Mesothelial cell of epicardium (in vitro differentiated cells): ENCODE data around the gene MTMR3. TPM values are rescaled to one million over a fixed set of nuclear protein-coding genes. Genes with fewer than 3 reads are reported as not detected.

ENCODE experiments used
- DNase-seq, 2 experiments: peaks; one replicate each; pipeline ENCODE4 v3.0.0; 2021; ENCODE audit warnings: low spot score in 2 of 2; ENCODE audit not compliant: unreplicated experiment in 2 of 2
- H3K27ac Mint-ChIP-seq: 2 replicates; pipeline ENCODE4 v1.8.0; 2021; ENCODE audit warnings: mixed read lengths
- H3K27me3 Mint-ChIP-seq: 2 replicates; pipeline ENCODE4 v1.8.0; 2021; ENCODE audit warnings: low read depth, mixed read lengths
- H3K36me3 Mint-ChIP-seq: 2 replicates; pipeline ENCODE4 v1.8.0; 2021; ENCODE audit warnings: mixed read lengths
- H3K4me1 Mint-ChIP-seq: 2 replicates; pipeline ENCODE4 v1.8.0; 2021; ENCODE audit warnings: mixed read lengths
- H3K4me3 Mint-ChIP-seq: 2 replicates; pipeline ENCODE4 v1.8.0; 2021; ENCODE audit warnings: mild to moderate bottlenecking, moderate library complexity, mixed read lengths
- H3K9me3 Mint-ChIP-seq: 2 replicates; pipeline ENCODE4 v1.8.0; 2021; ENCODE audit warnings: mixed read lengths
- CTCF ChIP-seq: fragments of 200-600 bp; sonication (generic); IDR thresholded peaks from one replicate; pipeline ENCODE4 v1.5.0; 2021; ENCODE audit warnings: antibody characterized with exemption; ENCODE audit not compliant: unreplicated experiment
- total RNA-seq: library from RNA; stranded (reverse); gene quantifications from 3 replicates; pipeline ENCODE4 v1.2.1, GENCODE V29; 2021

The MTMR3 gene
- total RNA-seq, 1 donor from 2014 or later: 58.7 TPM

DNA sequence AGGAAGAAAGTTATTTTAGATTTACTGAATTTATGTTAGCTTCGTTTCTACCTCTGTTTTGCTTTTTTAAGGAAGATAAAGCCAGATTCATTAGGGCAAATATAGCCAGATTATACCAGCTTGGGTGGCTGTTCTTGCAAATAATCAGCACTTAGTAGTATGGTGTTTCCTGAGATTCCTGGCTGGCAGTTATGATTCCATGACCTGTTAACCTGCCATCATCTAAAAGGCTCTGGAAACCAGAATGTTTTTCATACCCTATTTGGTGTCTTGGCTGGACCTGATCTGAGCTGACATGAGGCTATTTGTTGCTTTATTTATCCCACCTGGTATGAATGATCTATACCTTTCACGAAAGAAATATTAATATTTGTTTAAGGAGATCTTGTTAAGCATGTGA, 114.5 kb downstream of the MTMR3 start:
- H3K9me3 Mint-ChIP-seq: no peaks in the 10 kb centered on the region
- H3K4me1 Mint-ChIP-seq: peaks cover 28% of the 10 kb centered on the region
- DNase-seq: no peak
- TF ChIP-seq CTCF: no peak
- H3K27ac Mint-ChIP-seq: no peak overlapping the region
- H3K36me3 Mint-ChIP-seq: peaks cover 14% of the 10 kb centered on the region
- no peaks in the 10 kb centered on the region for H3K27me3 Mint-ChIP-seq
- no peak overlapping the region for H3K4me3 Mint-ChIP-seq

DNA sequence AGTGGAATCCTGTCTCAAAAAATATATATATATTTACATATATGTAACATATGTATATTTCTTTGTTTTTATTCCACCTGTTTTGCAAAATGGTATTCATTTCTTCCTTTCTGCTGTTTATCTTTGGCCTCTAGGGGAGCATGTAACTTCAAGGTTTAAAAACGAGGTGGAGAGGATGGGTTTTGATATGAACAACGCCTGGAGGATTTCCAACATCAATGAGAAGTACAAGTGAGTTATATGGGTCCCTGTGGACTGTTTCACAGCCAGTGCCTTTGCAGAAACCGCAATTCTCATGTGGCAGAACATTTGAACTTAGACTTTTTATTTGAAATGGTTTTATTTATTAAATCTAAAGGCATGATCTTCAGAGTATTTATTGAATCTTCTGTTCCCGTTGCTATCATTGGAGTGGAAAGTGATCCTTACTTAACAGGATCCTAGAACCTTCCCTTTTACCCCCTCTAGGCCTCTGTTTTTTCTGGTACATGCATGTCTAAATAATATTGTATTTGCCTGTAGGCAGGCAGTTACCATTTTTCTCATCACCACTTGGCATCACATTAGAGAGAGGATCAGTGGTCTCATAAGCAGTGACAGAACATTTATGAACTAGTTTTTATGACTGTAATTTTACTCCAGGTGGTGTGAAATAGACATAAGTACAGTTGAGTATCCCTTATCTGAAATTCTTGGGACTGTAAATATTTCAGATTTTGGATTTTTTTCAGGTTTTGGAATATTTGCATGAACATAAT, 115.8 kb downstream of the MTMR3 start:
- no peaks in the 10 kb centered on the region for H3K27me3 Mint-ChIP-seq
- no peak for TF ChIP-seq CTCF
- no peak overlapping the region for H3K27ac Mint-ChIP-seq
- H3K9me3 Mint-ChIP-seq: no peaks in the 10 kb centered on the region
- peaks cover 19% of the 10 kb centered on the region for H3K36me3 Mint-ChIP-seq
- no peak for DNase-seq
- H3K4me3 Mint-ChIP-seq: no peak overlapping the region
- peaks cover 15% of the 10 kb centered on the region for H3K4me1 Mint-ChIP-seq

DNA sequence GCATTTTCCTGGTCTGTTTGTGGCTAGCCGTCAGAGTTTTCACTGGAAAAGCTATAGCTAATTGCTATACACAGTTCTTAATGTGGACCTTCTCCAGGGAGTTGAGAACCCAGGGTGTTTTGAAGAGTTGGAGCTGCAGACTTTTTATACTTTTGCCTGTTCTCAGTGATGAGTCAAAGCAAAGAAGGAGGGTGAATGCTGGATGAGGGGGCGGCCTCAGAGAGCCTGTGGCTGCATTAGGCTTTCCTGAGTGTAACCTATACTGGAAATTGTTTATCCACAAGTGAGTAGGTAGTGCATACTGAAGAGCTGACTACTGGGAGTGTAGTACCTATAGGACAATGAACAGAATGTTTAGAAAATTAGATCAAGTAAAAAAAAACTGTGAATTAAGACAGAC, 117.6 kb downstream of the MTMR3 start:
- no peak overlapping the region for H3K27ac Mint-ChIP-seq
- peaks cover 19% of the 10 kb centered on the region for H3K36me3 Mint-ChIP-seq
- DNase-seq: no peak
- no peaks in the 10 kb centered on the region for H3K4me1 Mint-ChIP-seq
- no peaks in the 10 kb centered on the region for H3K27me3 Mint-ChIP-seq
- H3K4me3 Mint-ChIP-seq: no peak overlapping the region
- no peaks in the 10 kb centered on the region for H3K9me3 Mint-ChIP-seq
- TF ChIP-seq CTCF: no peak

- no peaks in the 10 kb centered on the region for H3K4me1 Mint-ChIP-seq
- TF ChIP-seq CTCF: no peak
- H3K36me3 Mint-ChIP-seq: peaks cover 19% of the 10 kb centered on the region
- H3K4me3 Mint-ChIP-seq: no peak overlapping the region
- no peak overlapping the region for H3K27ac Mint-ChIP-seq
- no peaks in the 10 kb centered on the region for H3K27me3 Mint-ChIP-seq
- no peak for DNase-seq
- H3K9me3 Mint-ChIP-seq: no peaks in the 10 kb centered on the region
Observed at GRCh38 chr22:30001459-30001858, 118.5 kb downstream of the MTMR3 start.

- no peak for DNase-seq
- peaks cover 24% of the 10 kb centered on the region for H3K36me3 Mint-ChIP-seq
- H3K27me3 Mint-ChIP-seq: no peaks in the 10 kb centered on the region
- no peak overlapping the region for H3K4me3 Mint-ChIP-seq
- H3K9me3 Mint-ChIP-seq: no peaks in the 10 kb centered on the region
- H3K4me1 Mint-ChIP-seq: no peaks in the 10 kb centered on the region
- H3K27ac Mint-ChIP-seq: no peak overlapping the region
- TF ChIP-seq CTCF: no peak
Observed at GRCh38 chr22:30002861-30003486, 120.0 kb downstream of the MTMR3 start.
